ENCODE measurements around the gene CSNK2A3. TPM values are rescaled to one million over a fixed set of nuclear protein-coding genes. Genes with fewer than 3 reads are reported as not detected.

Gene CSNK2A3
- total and polyA plus RNA-seq, 2 of the 13 experiments (the other 11 are each of a cell fraction or from before 2014, with no cell fraction given) = 1.7 to 3.5 TPM

DNA sequence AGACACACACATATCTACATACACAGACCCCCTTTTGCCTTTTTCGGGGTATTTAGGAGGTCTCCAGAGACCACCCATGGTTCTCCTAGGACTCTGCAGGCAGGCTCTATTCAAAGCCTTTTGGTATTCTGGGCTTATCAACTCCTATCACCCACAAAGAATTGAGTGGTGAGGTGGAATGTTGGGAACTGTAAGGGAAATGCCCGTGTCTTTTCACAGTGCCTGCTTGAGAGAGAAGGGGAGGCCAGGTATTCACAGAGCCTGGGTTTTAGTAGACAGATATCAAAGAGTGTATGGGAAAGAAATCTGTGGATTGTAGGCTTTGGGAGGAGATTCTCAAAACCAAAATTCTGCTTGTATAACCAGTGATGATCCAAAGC lies 44.0 kb upstream of the CSNK2A3 start:
- no TSS peak for BruUV-seq (replicated peaks)
- intact Hi-C loops (cut with micrococcal nuclease; ENCODE audit: unreplicated experiment) = no loop called here
- Histone ChIP-seq H3K27me3 (ENCODE audit: control insufficient read depth in 1 of 2, insufficient read depth in 2 of 2, low read length in 2 of 2) (peaks cover 0 to 7% of the 10 kb centered on the region in 2 experiments; a peak in 2 of 5 replicates), H3K9ac (ENCODE audit: insufficient read depth, low read depth, low read length) (no peak overlapping the region), H3K4me1 (ENCODE audit: insufficient read depth, low read length) (no peaks in the 10 kb centered on the region), H2AFZ (ENCODE audit: low read length) (no peak overlapping the region), H4K20me1 (ENCODE audit: insufficient read depth, low read length) (no peaks in the 10 kb centered on the region), H3K79me2 (ENCODE audit: insufficient read depth, low read length) (no peaks in the 10 kb centered on the region), H3K4me2 (ENCODE audit: low read depth, low read length) (no peak overlapping the region), H3K27ac (ENCODE audit: extremely low read length, insufficient read depth, low read length) (no peak overlapping the region), H3K4me3 (replicated peaks in 1 of 3; ENCODE audit: insufficient read depth in 1 of 3, low read depth in 2 of 3, low read length in 3 of 3) (no peak overlapping the region), H3K9me3 (ENCODE audit: low read length) (no peaks in the 10 kb centered on the region), H3K36me3 (replicated peaks in 1 of 2; ENCODE audit: control insufficient read depth in 1 of 2, insufficient read depth in 2 of 2, low read length in 2 of 2) (no peaks in the 10 kb centered on the region)
- in situ Hi-C loops (cut with HindIII; ENCODE audit: extremely low pct_ligation_motif_present, low pct_unique_long_range_greater_than_20kb) = no loop called here
- ATAC-seq (no peak), DNase-seq (ENCODE audit: low spot score) (no peak), FAIRE-seq (no peak)
- ChIA-PET CTCF (ENCODE audit: low intra/inter-chr PET ratio, low total read pairs) (no interaction called here), POLR2A (no interaction called here)
- WGBS (ENCODE audit: low lambda C conversion rate) = 0% methylated on average over 2 of the region's 2 CpGs
- TF ChIP-seq HIVEP1 (CRISPR knock-in tag; IDR thresholded peaks at IDR 0.05) = no peak
- no peak for TF ChIP-seq ZFP41 (CRISPR knock-in tag; IDR thresholded peaks at IDR 0.05; ENCODE audit: borderline replicate concordance)
- no peak for TF ChIP-seq TERF1 (CRISPR knock-in tag; IDR thresholded peaks at IDR 0.05)
- TF ChIP-seq TCF7L2 (IDR thresholded peaks at IDR 0.05; ENCODE audit: low read depth, low read length) = no peak
- no peak for TF ChIP-seq ATF7 (IDR thresholded peaks at IDR 0.05)
- TF ChIP-seq ATF7 (CRISPR knock-in tag; IDR thresholded peaks at IDR 0.05) = no peak
- TF ChIP-seq ZNF703 (CRISPR knock-in tag; IDR thresholded peaks at IDR 0.05; ENCODE audit: borderline replicate concordance) = no peak
- TF ChIP-seq ZNF547 (CRISPR knock-in tag; IDR thresholded peaks at IDR 0.05) = no peak
- TF ChIP-seq ZBTB26 (CRISPR knock-in tag; IDR thresholded peaks at IDR 0.05; ENCODE audit: borderline replicate concordance) = no peak
- TF ChIP-seq CAMTA2 (CRISPR knock-in tag; IDR thresholded peaks at IDR 0.05; ENCODE audit: borderline replicate concordance) = no peak
- no peak for TF ChIP-seq ASH2L (IDR thresholded peaks at IDR 0.05; ENCODE audit: insufficient read length, low read depth, low read length)
- TF ChIP-seq MYNN (CRISPR knock-in tag; IDR thresholded peaks at IDR 0.05; ENCODE audit: low read depth) = no peak
- no peak for TF ChIP-seq HDAC2 (CRISPR knock-in tag; IDR thresholded peaks at IDR 0.05)
- no peak for TF ChIP-seq NR2F6 (IDR thresholded peaks at IDR 0.05)
- TF ChIP-seq NR2F6 (CRISPR knock-in tag; IDR thresholded peaks at IDR 0.05) = no peak
- no peak for TF ChIP-seq TAF15 (IDR thresholded peaks at IDR 0.05; ENCODE audit: low read depth, low read length, poor library complexity, severe bottlenecking)
- no peak for TF ChIP-seq CEBPZ (IDR thresholded peaks at IDR 0.05; ENCODE audit: low read length)
- TF ChIP-seq, protein P1, sequence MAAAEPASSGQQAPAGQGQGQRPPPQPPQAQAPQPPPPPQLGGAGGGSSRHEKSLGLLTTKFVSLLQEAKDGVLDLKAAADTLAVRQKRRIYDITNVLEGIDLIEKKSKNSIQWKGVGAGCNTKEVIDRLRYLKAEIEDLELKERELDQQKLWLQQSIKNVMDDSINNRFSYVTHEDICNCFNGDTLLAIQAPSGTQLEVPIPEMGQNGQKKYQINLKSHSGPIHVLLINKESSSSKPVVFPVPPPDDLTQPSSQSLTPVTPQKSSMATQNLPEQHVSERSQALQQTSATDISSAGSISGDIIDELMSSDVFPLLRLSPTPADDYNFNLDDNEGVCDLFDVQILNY (CRISPR knock-in tag; conservative IDR thresholded peaks at IDR 0.05) = no peak
- no peak for TF ChIP-seq ZNF878 (CRISPR knock-in tag; IDR thresholded peaks at IDR 0.05)
- no peak for TF ChIP-seq HDAC1 (CRISPR knock-in tag; IDR thresholded peaks at IDR 0.05)
- no peak for TF ChIP-seq PCBP2 (optimal IDR thresholded peaks at IDR 0.05; ENCODE audit: low read depth, low read length, poor library complexity, severe bottlenecking)

Data from HepG2 (cell line).